ENCODE data around the gene SCAMP5. TPM values are rescaled to one million over a fixed set of nuclear protein-coding genes. Genes with fewer than 3 reads are reported as not detected.
A peak's percentile ranks its signal among the peaks of the same experiment; 100 is the strongest.

SCAMP5 gene
- total RNA-seq, 2 donors from 2014 or later: 21.1 to 30.4 TPM

DNA sequence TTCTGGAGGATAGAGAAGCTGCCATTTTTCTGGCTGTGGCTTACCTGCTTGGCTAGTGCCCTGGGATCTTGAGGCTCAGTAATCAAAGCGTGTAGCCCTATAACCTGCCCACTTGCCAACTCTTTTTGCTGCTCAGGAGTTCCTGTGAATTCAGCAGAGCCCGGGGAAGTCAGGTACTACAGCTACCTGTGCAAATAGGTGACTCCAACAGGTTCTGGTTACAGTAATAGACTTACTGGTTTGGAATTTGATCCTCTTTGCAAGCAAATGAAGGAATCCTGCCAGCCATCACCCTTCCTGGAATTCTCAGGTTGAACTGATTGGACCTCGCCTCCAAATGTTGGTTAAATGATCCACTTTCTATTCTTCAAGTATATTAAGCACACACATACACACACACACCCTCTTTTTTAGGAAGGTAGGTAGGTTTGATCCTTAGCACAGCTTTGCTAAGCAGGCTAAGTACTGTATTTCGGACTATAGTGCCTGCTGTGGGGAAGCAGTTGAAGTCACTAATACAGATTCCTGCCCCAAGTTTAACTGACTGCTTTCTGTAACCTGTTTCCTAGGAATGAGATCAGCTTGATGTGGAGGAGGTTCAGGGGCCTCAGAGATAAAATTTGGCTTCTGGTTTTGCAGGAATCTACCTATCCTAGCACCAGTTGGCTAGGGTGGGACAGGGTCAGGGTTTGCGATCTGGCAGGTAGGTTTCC lies 30.3 kb downstream of the SCAMP5 start:
- no peak for TF ChIP-seq POLR2A (IDR thresholded peaks at IDR 0.05)
- TF ChIP-seq CTCF (IDR thresholded peaks at IDR 0.05): no peak
- H3K9me3 ChIP-seq: no peaks in the 10 kb centered on the region
- DNase-seq: peak in 1 of 4 donors; percentile 40
- no peak overlapping the region for H3K27ac ChIP-seq
- WGBS, 2 donors: 74 to 82% methylated on average over 5 of the region's 5 CpGs
- H3K36me3 ChIP-seq (replicated peaks in 1 of 2; ENCODE audit: insufficient read depth in 1 of 2, low read depth in 2 of 2): no peaks in the 10 kb centered on the region
- H3K4me3 ChIP-seq: no peak overlapping the region
- intact Hi-C loops (cut with DNase I): no loop called here
- H3K4me1 ChIP-seq: peaks cover 18% of the 10 kb centered on the region
- no peaks in the 10 kb centered on the region for H3K27me3 ChIP-seq
- no peak for ATAC-seq

- DNase-seq: no peak
- H3K27ac ChIP-seq: no peak overlapping the region
- WGBS, 2 donors: 87 to 91% methylated on average over 7 of the region's 7 CpGs
- H3K36me3 ChIP-seq (replicated peaks in 1 of 2; ENCODE audit: insufficient read depth in 1 of 2, low read depth in 2 of 2): no peaks in the 10 kb centered on the region
- intact Hi-C loops (cut with DNase I): no loop called here
- no peaks in the 10 kb centered on the region for H3K9me3 ChIP-seq
- no peak overlapping the region for H3K4me3 ChIP-seq
- H3K27me3 ChIP-seq: no peaks in the 10 kb centered on the region
- peaks cover 18% of the 10 kb centered on the region for H3K4me1 ChIP-seq
- ATAC-seq: no peak
- no peak for TF ChIP-seq CTCF (IDR thresholded peaks at IDR 0.05)
- TF ChIP-seq POLR2A (IDR thresholded peaks at IDR 0.05): no peak
These were observed 32.2 kb downstream of the SCAMP5 start for GRCh38 chr15:75027551-75027950.

GRCh38 chr15:75028991-75029377 lies 33.6 kb downstream of the SCAMP5 start:
- DNase-seq (no peak), ATAC-seq (peak; percentile 20)
- TF ChIP-seq CTCF (IDR thresholded peaks at IDR 0.05) (no peak), POLR2A (IDR thresholded peaks at IDR 0.05) (no peak)
- no peaks in the 10 kb centered on the region for H3K36me3 ChIP-seq (replicated peaks in 1 of 2; ENCODE audit: insufficient read depth in 1 of 2, low read depth in 2 of 2)
- no peak overlapping the region for H3K4me3 ChIP-seq
- intact Hi-C loops (cut with DNase I): no loop called here
- H3K27ac ChIP-seq: no peak overlapping the region
- H3K27me3 ChIP-seq: no peaks in the 10 kb centered on the region
- H3K4me1 ChIP-seq: peaks cover 18% of the 10 kb centered on the region
- H3K9me3 ChIP-seq: no peaks in the 10 kb centered on the region
- 62 to 66% methylated on average over 4 of the region's 4 CpGs for WGBS, 2 donors

DNA sequence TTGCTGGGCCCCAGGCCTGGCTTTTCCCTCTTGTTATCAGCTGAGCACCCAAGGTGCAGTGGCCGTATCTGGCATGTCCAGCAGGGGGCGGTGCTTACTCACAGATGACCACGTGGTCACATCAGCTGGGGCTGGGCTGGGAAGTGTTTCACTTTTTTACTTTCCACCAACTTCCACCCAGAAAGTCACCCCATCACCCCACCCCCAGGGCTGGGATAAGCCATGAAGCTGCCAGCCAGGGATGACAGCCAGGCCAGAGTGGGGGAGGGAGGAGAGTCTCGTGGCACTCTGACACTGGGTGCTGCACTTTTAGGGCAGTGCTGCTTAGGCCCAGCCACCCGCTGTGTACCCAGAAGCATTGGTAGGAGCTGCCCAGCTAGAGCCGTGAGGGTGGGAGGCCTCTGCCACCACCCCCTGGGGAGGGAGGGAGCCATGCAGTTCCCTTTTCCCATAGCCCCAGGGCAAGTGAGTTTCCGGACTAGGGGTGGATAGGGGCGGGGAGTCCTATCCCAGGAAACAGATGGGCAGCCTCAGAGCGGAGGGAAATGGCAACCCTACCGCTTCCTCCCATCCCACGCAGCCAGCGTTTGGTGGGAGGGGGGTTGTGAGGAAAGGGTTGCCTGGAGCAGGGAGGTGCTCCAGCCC lies 34.1 kb downstream of the SCAMP5 start:
- H3K4me3 ChIP-seq: no peak overlapping the region
- peak overlapping the region in 3 of 4 donors; percentile 23 to 33 (median 26) for H3K27ac ChIP-seq
- peak; percentile 93 to 96 (median 94) for DNase-seq
- H3K9me3 ChIP-seq: no peaks in the 10 kb centered on the region
- H3K27me3 ChIP-seq: no peaks in the 10 kb centered on the region
- H3K4me1 ChIP-seq: peaks cover 13% of the 10 kb centered on the region
- no peaks in the 10 kb centered on the region for H3K36me3 ChIP-seq (replicated peaks in 1 of 2; ENCODE audit: insufficient read depth in 1 of 2, low read depth in 2 of 2)
- ATAC-seq: peak; percentile 88
- intact Hi-C loops (cut with DNase I): loop anchor here (5.0 to 10.0 kb wide), 2 partner anchors 178 to 275 kb away; no protein-coding TSS in a partner anchor
- TF ChIP-seq POLR2A (IDR thresholded peaks at IDR 0.05) (no peak), CTCF (IDR thresholded peaks at IDR 0.05) (peak; percentile 87 to 96 (median 93))
- WGBS, 2 donors: 29% methylated on average over 7 to 12 of the region's 12 CpGs

Measured in body of pancreas (tissue), 4 donors.